HG03442 (cell line): ENCODE data around the gene IP6K3.

Experiments used
- ATAC-seq: cut with Tn5 transposase; IDR thresholded peaks from one replicate; pipeline ENCODE4 v1.9.1; 2021; ENCODE audit warnings: mild to moderate bottlenecking, moderate library complexity; ENCODE audit not compliant: unreplicated experiment

Gene IP6K3

DNA sequence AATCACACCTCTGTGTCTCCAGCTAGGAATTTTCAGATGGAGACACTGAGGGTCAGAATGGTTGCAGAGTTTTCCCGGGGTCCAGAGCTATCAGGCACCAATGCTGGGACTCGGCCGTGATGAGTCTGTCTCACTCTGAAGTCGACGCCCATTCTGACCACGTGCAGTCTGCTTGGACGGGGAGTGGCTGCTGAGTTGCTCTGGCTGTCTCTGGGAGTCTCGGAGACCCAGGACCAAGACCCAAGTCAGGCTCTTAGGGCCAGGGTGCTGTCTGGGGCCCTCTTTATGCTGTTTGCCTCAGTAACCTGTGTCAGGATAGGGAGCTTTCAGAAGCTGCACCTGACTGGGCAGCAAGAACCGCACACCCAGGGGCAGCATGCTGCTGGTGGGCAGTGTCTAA, 4.6 kb downstream of the IP6K3 start:
- no peak for ATAC-seq

DNA sequence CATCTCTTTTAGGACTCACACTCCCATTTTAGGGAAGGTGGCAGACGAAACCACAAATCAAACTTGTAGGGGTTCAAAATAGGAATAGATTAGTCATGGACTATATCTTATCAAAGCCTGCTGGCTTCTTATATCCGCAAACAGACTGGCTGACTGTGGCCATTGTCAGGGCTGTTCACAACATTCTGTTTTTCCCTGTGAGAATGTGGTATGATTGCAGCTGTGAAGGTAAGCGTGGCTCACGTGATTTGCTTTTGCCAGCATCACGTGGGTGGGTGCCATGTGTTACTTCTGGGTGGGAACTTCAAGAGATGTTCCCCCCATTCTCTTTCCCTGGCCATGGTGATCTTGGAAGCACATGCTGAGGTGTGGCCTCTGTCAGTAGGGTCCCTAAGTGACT, 5.9 kb downstream of the IP6K3 start:
- no peak for ATAC-seq

DNA sequence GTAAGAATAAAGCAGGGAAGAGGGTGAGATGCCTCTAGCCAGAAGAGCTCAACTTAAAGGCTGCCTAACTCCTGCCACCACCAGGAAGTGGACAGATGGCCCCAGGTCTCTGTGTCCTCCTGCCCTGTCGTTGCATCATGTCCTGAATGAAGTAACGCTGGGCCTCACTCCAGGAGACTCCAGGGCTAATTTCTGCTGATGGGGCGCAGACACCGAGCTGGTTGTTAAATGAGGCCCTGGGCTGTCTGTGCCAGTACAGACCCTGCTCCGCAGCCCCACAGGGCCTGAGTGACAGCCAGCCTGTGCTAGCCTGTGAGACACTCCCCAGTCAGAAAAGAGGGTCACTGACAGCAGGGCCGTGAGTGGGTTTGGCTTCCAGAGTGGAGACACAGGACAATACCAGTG, 6.5 kb downstream of the IP6K3 start:
- no peak for ATAC-seq

DNA sequence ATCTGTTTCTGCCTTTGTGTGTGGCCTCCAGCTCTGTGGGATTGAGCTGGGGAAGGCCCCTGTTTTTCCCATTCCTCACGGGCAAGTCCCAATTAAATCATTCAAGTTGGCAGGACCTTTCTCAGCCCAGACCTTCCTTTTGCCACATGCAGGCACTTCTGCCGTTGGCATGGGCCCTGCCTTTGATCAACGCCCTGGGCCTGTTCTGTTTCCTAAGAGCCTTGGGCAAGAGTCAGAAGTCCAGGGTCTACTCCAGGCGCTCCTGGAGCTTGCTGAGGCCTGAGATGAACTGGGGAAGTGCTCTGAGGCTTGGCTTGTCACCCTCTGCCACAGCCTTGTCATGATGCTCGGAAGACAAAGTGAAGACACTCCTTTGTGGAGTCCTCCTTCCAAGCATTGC, 7.1 kb downstream of the IP6K3 start:
- ATAC-seq = no peak

DNA sequence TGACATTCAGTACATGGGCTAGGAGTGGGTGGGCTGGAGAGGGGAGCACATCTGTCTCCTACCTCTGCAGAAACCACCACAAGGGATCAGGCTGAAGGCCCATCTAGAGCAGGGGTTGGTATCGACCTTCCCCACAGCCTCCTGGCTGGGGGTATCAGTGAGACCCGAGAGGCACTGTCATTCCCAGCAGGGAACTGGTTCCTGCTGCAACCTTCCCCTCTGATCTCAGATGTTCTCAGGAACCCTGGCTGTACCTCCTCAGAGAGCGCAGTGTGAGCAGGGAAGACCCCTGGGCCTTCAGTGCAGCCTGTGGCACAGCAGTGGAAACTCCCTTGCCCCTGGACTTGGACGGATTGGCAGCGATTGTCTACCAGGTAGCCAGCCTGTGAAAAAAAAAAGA, 7.8 kb downstream of the IP6K3 start:
- ATAC-seq = no peak

DNA sequence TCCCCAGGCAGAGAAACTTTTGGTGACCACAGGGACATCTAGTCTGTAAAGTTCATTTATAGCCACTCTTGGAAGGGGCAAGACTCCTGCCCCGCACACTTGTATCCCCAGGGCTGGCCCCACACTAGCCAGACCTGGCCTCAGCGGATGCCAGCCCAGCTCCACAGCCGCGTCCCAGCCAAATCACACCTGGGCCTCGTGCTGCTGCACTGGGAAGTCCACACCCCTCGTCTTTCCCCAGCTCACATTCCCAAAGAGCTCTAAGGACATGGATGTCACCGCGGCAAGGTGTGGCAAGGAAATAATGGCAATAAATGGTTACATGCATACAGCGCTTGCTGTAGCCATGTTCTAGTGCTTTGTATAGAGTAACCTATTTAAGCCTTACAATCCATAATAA, 8.6 kb downstream of the IP6K3 start:
- no peak for ATAC-seq

DNA sequence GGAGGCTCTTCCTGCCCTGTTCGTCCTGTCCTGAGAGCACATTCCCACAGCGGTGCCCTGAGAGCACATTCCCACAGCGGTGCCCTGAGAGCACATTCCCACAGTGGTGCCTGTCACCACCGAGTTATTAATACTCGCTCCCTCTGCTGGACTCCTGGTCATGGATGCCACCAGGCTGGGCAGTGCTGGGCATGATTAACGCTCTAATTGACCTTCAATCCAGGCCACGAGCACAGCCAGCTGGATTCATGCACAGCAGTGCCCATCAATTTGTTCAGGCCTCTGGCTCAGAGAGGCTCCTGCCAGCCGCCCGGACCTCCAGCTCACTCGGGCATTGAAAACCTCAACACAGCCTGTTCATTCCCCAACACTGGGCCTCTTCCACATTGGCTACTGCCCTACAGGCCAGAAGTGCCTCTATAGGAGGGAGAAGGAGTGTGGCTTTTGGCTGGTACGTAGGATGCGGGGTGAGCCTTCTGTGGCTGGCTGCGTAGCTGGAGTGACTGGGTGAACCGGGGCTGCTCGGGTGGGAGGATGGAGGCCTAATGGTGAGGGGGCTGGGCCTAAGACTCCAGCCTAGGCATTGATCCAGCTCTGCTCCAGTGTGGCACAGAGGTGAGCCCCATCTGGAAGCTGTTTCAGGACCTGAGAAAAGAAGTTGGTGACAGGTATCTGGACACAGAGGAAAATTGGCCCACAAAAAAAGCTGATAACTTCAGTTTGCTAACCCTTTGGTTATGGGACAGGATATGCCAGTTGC, 9.3 kb downstream of the IP6K3 start:
- ATAC-seq = no peak

DNA sequence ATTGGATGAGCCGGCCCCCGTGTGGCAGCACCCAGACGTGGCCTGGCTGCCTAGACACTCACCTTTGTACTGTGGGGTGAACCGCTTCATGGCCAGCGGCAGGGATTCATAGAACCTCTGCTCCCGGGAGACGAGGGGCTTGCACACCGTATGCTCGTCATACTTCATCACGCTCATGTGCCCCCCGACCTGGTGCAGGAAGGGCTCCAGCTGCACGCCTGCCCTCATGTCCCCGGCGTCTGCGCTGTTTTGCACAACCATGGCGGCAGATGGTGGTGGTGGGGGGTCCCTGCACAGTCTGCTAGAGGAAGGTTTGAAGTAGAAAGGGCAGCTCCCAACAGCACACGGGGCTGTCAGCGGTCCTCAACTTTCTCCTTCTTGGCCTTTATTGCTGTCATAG, 11.5 kb downstream of the IP6K3 start:
- ATAC-seq = no peak

DNA sequence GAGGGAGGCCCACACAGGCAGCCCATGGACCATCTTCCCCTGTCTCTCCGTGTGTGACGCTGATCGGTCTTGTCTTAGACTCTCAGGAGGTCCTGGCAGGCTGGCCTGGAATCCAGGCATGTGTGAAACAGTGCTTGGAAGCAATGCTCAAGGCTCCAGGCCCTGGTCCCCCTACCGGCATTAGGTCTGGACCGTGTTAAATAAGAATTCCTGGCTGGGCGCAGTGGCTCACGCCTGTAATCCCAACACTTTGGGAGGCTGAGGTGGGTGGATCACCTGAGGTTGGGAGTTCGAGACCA, 13.0 kb downstream of the IP6K3 start:
- no peak for ATAC-seq

DNA sequence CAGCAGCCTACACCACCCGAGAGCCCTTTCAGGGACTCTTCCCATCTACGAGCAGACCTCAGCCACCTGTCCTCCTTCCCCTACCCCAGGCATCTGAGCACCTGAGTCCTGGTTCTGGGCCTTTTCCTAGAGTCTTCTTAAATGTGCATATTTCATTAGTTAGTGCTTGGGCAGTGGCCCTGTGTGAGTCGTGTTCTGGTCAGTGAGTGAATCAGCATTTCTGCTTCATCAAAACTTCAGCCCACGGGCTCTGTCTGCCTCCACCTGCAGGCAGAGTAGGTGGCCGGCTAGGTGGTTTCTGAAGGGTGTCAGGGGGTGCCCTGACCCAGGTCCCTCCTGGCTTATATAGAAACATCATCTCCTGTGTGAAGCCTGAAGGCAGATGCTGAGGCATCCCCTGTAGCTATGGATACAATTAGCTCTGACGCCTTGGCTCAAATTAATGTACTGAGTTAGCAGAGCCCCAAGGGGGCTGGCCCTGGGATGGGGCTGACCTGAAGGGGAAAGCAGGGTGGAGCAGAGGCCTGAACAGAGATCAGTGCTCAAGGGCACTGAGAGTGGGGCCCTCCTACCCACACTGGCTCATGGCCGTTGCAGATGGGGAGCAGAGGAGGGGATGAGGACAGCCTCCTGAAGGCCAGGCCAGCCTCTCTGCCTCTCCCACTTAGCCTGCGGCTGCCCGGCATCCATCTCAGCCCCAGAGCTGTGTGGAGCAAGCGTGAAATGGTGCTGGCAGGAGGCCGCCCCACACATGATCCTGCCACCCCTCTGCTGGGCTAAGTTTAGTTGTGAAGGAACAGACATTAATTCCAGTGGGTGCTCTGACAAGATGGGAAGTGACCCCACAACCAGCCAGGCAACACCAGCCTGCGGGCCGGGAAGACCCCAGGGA, 13.6 kb downstream of the IP6K3 start:
- ATAC-seq = no peak

DNA sequence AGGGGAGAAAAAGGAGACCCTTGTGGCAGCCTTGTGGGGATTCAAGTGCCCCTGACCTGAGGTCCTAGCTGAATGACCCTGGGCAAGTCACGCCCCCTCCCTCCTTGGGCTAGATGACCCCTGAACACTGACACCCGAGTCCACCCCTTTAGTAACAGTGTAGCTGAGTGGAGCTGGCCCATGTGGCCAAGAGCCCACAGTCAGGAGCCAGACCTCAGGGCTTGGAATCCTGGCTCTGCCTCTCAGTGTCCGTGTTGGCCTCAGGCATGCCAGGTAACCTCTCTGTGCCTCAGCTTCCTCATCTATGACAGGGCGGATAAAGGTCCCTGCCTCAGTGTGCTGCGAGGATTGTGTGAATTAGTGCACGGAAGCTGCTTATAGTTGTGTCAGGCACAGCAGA, 14.3 kb downstream of the IP6K3 start:
- no peak for ATAC-seq

DNA sequence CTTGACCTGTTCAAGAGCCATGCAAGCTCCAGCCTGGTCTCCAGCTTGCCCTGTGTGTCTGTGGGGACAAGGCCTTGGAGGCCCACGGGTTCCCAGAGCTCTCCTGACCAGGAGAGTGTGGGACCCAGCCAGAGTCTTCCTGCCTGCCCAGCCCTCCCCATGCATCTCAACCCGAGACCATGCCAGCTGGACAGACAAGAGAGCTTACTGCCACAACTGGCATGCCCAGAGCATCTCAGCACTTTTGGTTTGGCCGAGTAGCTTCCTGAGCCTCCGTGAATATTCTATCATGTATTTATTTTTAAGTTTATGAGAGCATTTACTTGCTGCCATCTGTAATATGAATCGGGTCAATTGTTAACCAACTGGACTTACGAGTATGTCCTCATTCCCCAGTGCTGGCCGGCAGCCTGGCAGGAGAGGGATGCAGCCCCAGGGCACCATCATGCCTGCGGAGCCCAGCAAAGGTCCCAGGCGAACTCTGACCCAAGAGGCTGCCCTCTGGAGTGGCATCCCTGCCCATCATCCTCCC, 14.9 kb downstream of the IP6K3 start:
- ATAC-seq = no peak

DNA sequence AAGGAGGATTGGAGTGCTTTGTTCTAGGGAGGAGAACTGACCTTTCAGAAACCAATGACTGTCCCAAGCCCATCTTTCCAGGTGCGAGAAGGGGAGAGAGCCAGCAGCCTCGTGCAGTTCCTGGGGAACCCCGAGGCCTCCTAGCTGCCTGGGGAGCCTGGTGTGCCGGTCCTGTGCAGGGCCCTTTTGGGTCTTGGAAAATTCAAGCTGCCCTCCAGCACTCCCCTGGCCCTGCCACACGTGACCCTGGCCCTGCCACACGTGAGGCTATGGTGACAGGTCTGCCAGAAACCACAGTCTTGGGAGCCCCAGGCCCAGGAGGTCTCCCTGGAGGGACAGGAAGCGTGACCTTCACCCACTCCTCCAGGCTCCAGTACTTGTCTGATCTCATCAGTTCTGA, 15.7 kb downstream of the IP6K3 start:
- no peak for ATAC-seq

DNA sequence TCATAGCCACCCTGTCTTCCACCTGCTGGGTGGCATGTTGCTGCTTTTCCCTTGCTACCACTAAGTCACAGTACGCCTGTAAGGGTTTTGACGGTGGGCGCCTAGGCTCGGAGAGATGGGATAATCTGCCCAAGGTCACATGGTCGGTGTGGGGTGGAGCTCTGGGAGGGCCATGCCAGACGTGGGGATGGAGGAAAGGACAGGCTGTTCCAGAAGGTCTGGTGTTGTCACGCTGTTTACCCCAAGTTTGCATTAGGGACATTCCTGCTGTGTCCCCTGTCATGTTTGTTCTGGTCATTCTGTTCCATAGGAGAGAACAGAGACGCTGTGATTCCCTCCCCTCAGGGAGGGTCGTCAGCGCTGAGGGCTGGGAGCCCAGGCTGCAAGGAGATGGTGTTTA, 16.1 kb downstream of the IP6K3 start:
- ATAC-seq = no peak

DNA sequence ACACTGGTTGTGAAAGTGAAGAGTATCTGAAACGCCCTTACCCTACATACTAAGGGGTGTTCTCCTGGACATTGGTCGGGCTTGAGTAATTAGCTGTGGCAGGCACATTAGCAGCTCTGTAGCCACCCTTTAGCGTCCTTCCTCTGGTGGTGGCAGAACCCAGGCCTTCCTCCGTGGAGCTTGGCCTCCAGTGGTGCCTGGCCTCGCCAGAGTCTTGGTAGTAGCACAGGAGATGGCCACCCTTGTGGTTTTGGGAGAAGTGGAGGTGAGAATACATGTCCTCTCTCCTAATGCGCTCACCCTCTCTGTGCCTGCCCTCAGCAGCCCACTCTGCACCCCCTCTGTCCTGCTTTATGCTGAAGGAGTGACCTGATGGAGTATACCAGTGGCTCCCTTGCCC, 17.6 kb downstream of the IP6K3 start:
- ATAC-seq = no peak

DNA sequence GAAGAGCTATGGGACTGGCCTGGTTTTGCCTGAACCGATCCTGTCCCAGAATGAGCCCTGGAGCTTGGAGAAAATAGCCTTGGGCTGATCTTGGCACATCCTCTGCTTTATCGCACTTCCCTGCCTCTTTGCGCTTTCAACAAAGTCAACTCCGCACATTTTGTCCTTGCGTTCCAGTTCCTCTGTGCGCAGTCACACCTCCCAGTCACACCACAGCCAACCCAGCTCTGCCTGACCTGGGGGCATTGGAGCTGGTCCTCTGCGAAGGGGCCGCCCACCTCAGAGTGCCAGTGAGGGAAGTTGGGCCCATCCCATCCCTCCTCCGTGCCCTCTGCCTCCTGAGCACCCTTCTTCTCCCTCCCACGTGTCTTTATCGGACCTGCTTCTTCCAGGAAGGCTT, 18.3 kb downstream of the IP6K3 start:
- no peak for ATAC-seq

DNA sequence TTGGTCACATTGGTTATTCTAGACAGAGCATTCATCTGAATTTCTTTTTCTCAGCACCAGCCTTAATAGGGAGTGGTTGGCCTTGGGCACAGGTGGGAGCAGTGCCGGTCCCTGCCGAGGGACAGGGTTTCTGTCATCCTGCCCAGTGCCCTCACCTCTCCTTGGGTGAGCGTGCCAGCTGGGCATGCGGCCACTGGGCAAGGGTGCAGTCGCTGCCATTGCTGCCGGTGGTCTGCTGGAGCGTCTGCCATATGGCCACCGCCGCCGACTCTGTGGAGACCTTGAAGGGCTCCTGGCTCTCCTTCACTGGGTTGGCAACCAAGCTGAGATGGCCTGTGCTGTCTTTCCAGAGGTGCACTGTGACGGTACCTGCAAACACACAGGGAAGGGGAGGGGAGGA, 18.8 kb downstream of the IP6K3 start:
- no peak for ATAC-seq

DNA sequence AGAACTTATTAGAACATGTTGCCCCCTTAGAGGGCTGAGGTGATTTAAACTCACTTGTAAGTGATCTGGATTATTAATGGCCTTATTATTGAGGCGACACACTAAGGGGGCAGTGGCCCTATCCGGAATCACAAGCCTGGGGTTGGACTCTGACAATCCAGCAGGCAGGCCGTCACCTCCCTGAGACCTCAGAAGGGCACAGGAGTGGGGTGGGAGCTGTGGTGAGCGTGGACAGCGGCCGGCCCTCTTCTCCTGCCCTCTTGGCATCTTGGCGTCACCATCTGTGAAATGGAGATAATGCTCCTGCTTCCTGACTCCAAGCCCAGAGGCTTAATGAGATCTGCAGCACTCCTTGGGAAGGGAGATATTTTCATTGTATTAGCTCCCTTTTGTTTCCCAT, 19.6 kb downstream of the IP6K3 start:
- no peak for ATAC-seq

DNA sequence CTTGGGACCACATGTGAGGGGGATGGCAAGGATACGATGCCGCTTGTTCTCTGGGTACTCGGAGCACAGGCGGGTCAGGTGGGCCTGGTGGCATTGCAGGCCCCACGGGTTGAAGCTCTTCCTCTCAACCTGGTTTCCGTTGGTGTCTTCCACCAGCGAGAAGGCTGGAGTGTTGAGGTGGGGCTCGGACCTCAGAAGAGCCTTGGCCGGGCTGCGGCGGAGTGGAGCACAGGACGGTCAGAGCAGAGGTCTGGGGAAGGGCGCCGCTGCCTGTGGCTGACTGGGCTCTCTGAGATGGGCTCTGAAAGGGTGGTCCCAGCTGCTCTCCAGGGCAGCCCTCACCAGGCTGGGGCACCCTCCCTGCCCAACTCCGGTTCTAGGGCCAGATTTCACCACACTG, 20.0 kb downstream of the IP6K3 start:
- no peak for ATAC-seq

DNA sequence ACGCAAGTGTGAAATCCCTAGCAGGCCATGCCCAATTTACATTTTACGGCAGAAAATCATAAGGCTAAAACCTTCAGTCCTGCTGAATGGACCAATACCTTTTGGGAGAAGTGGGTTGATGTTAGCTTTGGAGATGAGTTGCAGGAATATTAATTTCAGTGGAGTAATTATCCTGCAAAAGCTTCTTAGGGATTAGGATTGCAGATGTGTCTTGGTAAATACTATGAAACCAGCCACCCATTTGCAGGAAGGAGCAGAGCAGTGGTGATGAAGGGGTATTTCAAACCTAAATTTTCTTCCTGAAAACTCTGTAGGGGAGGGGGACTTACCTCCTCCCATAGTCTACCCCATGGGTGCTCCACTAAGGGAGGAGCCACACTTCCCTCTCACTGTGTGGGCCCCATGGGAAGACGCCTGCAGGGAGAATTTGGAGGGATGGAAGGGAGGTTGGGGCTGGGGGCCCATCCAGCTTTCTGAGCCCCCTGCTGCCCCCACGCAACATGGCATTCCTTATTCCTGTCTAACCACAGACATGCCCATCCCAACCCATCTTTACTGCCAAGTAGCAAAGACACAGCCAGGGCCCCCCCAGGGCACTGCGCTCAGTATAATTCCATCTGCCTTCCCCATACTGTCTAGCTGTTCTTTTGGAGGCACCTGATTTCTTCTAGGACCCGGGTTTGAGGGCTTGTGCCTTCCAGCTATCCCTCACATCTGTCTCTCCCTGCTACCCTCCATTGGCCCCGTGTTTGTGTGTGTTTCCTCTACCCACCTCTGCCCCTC, 20.6 kb downstream of the IP6K3 start:
- ATAC-seq = no peak

DNA sequence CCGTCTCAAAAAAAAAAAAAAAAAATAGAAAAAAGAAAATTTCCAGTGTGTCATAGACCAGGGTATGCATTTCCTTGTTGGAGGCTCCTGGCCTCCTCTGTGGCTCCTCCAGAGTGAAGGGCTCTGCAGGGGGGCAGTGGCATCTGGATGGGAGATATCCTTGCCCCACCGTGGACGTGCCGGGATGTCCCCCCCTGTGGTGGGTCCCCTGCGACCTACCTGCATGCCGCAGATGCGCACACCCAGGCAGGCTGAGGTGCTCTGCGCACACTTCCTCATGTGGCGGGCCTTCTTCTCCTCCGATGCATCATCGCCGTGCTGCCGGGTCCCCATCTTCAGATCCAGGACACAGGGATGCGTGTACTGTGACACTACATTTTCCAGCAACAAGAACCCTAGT, 21.5 kb downstream of the IP6K3 start:
- ATAC-seq = no peak
